ENCODE data around the gene ATP11A. TPM values are rescaled to one million over a fixed set of nuclear protein-coding genes. Genes with fewer than 3 reads are reported as not detected.

ATP11A gene
- total and polyA plus RNA-seq, 2 donors (not counting 3 experiments of a cell fraction or from before 2014, with no cell fraction given) = 16.5 to 88.1 TPM

GRCh38 chr13:112680741-112681360 is 9.0 kb upstream of the ATP11A start:
- Histone ChIP-seq H3K9ac (replicated peaks; ENCODE audit: extremely low read depth, insufficient read depth, low read length) (no peak overlapping the region), H3K9me1 (replicated peaks; ENCODE audit: control insufficient read depth, extremely low read depth, insufficient read depth, low read length) (no peaks in the 10 kb centered on the region), H3K4me1 (ENCODE audit: control insufficient read depth, extremely low read depth, insufficient read depth, low read length) (no peaks in the 10 kb centered on the region), H3K4me3 (replicated peaks in 1 of 3; ENCODE audit: insufficient read depth in 1 of 3, low read depth in 1 of 3, low read length in 3 of 3) (no peak overlapping the region), H3K27me3 (ENCODE audit: control insufficient read depth in 2 of 2, insufficient read depth in 2 of 2, low read length in 2 of 2) (peaks cover 0 to 7% of the 10 kb centered on the region in 2 experiments), H3K9me3 (replicated peaks; ENCODE audit: control insufficient read depth, insufficient read depth, low read length) (no peaks in the 10 kb centered on the region), H4K20me1 (replicated peaks; ENCODE audit: control insufficient read depth, extremely low read depth, insufficient read depth, low read length) (no peaks in the 10 kb centered on the region), H3K36me3 (ENCODE audit: control insufficient read depth in 2 of 2, extremely low read depth in 1 of 2, insufficient read depth in 2 of 2, low read length in 2 of 2) (no peaks in the 10 kb centered on the region), H3K4me2 (ENCODE audit: insufficient read depth, low read length) (no peak overlapping the region), H2AFZ (ENCODE audit: low read depth, low read length) (no peak overlapping the region), H3K27ac (ENCODE audit: insufficient read depth, low read depth, low read length) (no peak overlapping the region), H3K79me2 (ENCODE audit: control insufficient read depth, insufficient read depth, low read length) (no peaks in the 10 kb centered on the region)
- CTCF ChIA-PET = no interaction called here
- TF ChIP-seq CTCF (IDR thresholded peaks at IDR 0.05; ENCODE audit: extremely low read depth in 1 of 2, insufficient read depth in 1 of 2, low read depth in 1 of 2, low read length in 2 of 2) (no peak), POLR2AphosphoS5 (IDR thresholded peaks at IDR 0.05; ENCODE audit: insufficient read depth, low read depth, low read length) (no peak), FOS (IDR thresholded peaks at IDR 0.05; ENCODE audit: borderline replicate concordance, insufficient read depth, low read length) (no peak), EZH2 (IDR thresholded peaks at IDR 0.05; ENCODE audit: borderline replicate concordance, low read depth, low read length, severe bottlenecking) (no peak), GATA2 (IDR thresholded peaks at IDR 0.05; ENCODE audit: insufficient read depth, insufficient read length, low read depth, low read length) (no peak), JUN (IDR thresholded peaks at IDR 0.05; ENCODE audit: borderline replicate concordance, insufficient read depth, insufficient read length, low read depth) (no peak), MYC (IDR thresholded peaks at IDR 0.05; ENCODE audit: low read depth, low read length) (no peak), POLR2A (IDR thresholded peaks at IDR 0.05; ENCODE audit: low read depth, low read length) (no peak)
- TF ChIP-seq, protein P1, sequence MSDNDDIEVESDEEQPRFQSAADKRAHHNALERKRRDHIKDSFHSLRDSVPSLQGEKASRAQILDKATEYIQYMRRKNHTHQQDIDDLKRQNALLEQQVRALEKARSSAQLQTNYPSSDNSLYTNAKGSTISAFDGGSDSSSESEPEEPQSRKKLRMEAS (IDR thresholded peaks at IDR 0.05; ENCODE audit: insufficient read depth, insufficient read length) = no peak
- no TSS peak for BruUV-seq (replicated peaks)
- FAIRE-seq = no peak
- dilution Hi-C loops (cut with MboI; ENCODE audit: extremely low pct_ligation_motif_present, low sequenced_read_pairs) = no loop called here
- intact Hi-C loops (cut with micrococcal nuclease) = no loop called here
- POLR2A ChIA-PET = no interaction called here
- DNase-seq (ENCODE audit: low read depth, low spot score) = no peak

Measured in endothelial cell of umbilical vein (primary cell).